ENCODE measurements around the gene PPARD. TPM values are rescaled to one million over a fixed set of nuclear protein-coding genes. Genes with fewer than 3 reads are reported as not detected.
A peak's percentile ranks its signal among the peaks of the same experiment; 100 is the strongest.
"Not testable (repeated sequence)": the region's sequence is repeated elsewhere in the genome, so short reads cannot be mapped to it uniquely, and the experiment has no call there.

Gene PPARD
- total and polyA plus RNA-seq, 7 experiments from 2014 or later: 7.3 to 47.1 (median 30.0) TPM

DNA sequence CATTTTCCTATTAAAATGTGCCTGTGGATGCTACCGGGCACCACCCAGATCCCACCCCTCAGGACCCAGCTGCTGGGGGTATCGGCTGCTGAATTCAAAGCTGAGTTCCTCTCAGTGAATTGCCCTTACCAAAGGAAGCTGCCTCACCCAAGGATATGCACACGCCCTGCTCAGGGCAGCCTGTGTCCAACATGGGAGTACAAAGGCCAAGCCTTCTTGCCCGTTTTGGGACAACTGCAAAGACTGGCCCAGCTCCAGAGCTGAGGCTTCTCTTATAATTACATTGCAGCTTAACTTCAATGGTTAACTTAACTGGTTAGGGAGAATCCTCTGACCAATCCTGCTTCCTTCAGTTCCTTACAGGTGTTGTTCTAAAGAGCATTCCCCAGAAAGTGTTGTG, 89.9 kb downstream of the PPARD start:
- Histone ChIP-seq H3K27me3 (ENCODE audit: control insufficient read depth in 2 of 2, insufficient read depth in 2 of 2, low read length in 2 of 2) (no peaks in the 10 kb centered on the region), H3K36me3 (ENCODE audit: control insufficient read depth in 2 of 3, insufficient read depth in 3 of 3, low read length in 3 of 3) (peaks cover 0 to 15% (median 0%) of the 10 kb centered on the region in 3 experiments), H3K4me1 (ENCODE audit: control insufficient read depth in 2 of 2, insufficient read depth in 2 of 2, low read length in 2 of 2) (no peaks in the 10 kb centered on the region), H3K27ac (ENCODE audit: low read depth, low read length) (no peak overlapping the region), H3K4me3 (ENCODE audit: low read length) (no peak overlapping the region), H3K9me3 (ENCODE audit: control insufficient read depth in 2 of 3, low read length in 3 of 3) (peaks cover 0 to 23% (median 0%) of the 10 kb centered on the region in 3 experiments)
- DNase-seq (no peak), ATAC-seq (no peak)
- H3K27ac Mint-ChIP-seq: no peak overlapping the region
- no peaks in the 10 kb centered on the region for H3K4me1 Mint-ChIP-seq
- POLR2A ChIA-PET: no interaction called here
- H3K4me3 Mint-ChIP-seq: no peak overlapping the region
- H3K9me3 Mint-ChIP-seq: peaks cover 0 to 26% (median 15%) of the 10 kb centered on the region in 11 donors
- no peaks in the 10 kb centered on the region for H3K27me3 Mint-ChIP-seq
- intact Hi-C loops (cut with micrococcal nuclease): no loop called here
- CTCF ChIA-PET: no interaction called here
- H3K36me3 Mint-ChIP-seq: peaks cover 5 to 21% (median 9%) of the 10 kb centered on the region in 5 donors

DNA sequence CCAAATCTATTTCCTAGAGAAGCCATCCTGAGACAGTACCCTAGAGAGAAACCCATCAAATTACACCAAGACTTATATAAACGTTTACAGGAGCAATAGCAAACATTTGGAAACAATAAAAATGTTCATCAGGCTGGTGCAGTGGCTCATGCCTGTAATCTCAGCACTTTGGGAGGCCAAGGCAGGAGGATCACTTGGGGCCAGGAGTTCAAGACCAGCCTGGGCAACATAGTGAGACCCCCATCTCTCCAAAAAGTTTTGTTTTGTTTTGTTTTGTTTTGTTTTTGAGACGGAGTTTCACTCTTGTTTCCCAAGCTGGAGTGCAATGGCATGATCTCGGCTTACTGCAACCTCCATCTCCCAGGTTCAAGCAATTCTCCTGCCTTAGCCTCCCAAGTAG, 90.3 kb downstream of the PPARD start:
- POLR2A ChIA-PET; H3K27ac ChIP-seq (ENCODE audit: low read depth, low read length); H3K27me3 ChIP-seq (ENCODE audit: control insufficient read depth in 2 of 2, insufficient read depth in 2 of 2, low read length in 2 of 2); H3K27ac Mint-ChIP-seq; H3K4me3 Mint-ChIP-seq; DNase-seq; ATAC-seq; H3K4me1 ChIP-seq (ENCODE audit: control insufficient read depth in 2 of 2, insufficient read depth in 2 of 2, low read length in 2 of 2); H3K4me3 ChIP-seq (ENCODE audit: low read length); H3K27me3 Mint-ChIP-seq; CTCF ChIA-PET; H3K4me1 Mint-ChIP-seq; intact Hi-C loops (cut with micrococcal nuclease): not testable (repeated sequence)
- peaks cover 0 to 26% (median 15%) of the 10 kb centered on the region in 11 donors for H3K9me3 Mint-ChIP-seq
- peaks cover 5 to 19% (median 9%) of the 10 kb centered on the region in 5 donors for H3K36me3 Mint-ChIP-seq
- H3K9me3 ChIP-seq (ENCODE audit: control insufficient read depth in 2 of 3, low read length in 3 of 3): peaks cover 0 to 23% (median 0%) of the 10 kb centered on the region in 3 experiments
- peaks cover 0 to 11% (median 0%) of the 10 kb centered on the region in 3 experiments for H3K36me3 ChIP-seq (ENCODE audit: control insufficient read depth in 2 of 3, insufficient read depth in 3 of 3, low read length in 3 of 3)

DNA sequence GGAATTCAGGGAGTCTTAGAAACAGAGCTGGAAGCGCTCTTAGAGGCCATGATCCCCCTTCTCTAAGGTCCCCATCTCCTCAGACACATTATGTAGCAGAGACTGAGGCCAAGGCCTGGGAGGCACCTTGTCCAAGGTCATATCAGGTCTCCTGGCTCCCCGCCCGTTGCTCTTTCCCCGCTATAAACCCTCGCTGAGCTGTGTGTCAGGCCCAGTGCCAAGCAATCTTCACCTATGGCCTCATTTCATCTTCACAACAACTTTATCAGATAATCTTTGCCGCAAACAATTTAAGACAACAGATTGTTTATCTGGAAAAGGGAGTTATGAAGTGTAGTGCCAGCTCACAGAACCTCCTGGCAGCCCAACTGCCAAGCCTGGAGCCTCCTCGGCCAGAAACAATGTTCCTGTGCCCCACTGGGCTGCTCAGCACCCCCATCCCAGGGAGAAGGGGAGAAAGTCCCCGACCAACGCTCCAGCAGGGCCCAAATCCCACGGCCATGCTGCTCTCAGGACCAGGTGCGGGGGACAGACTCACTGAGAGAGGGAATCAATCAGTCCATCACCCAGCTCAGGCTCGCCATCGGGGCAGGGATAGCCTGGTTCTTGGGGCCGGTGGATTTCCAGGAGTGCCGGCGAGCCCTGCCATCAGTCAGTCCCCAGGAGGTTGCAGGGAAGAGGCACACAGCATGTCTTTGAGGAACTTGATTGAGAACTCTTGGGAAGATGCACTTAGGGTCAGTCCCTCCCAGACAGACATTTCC, 92.9 kb downstream of the PPARD start:
- ChIA-PET CTCF (no interaction called here), POLR2A (interaction anchor here (1.6 kb wide), 1 partner anchor 33 kb away, joined by 3 read pairs; the partner anchor contains the start of gene RPL10A)
- no peaks in the 10 kb centered on the region for H3K36me3 ChIP-seq (ENCODE audit: control insufficient read depth in 2 of 3, insufficient read depth in 3 of 3, low read length in 3 of 3)
- H3K27me3 ChIP-seq (ENCODE audit: control insufficient read depth in 2 of 2, insufficient read depth in 2 of 2, low read length in 2 of 2): no peaks in the 10 kb centered on the region
- intact Hi-C loops (cut with micrococcal nuclease): no loop called here
- H3K9me3 Mint-ChIP-seq: peaks cover 0 to 4% (median 0%) of the 10 kb centered on the region in 11 donors
- H3K9me3 ChIP-seq (ENCODE audit: control insufficient read depth in 2 of 3, low read length in 3 of 3): peaks cover 0 to under 1% (median 0%) of the 10 kb centered on the region in 3 experiments
- no peaks in the 10 kb centered on the region for H3K27me3 Mint-ChIP-seq
- H3K4me3 ChIP-seq (ENCODE audit: low read length): no peak overlapping the region
- peak; percentile 6 for ATAC-seq
- no peaks in the 10 kb centered on the region for H3K4me1 Mint-ChIP-seq
- no peaks in the 10 kb centered on the region for H3K4me1 ChIP-seq (ENCODE audit: control insufficient read depth in 2 of 2, insufficient read depth in 2 of 2, low read length in 2 of 2)
- H3K36me3 Mint-ChIP-seq: no peaks in the 10 kb centered on the region
- DNase-seq: no peak
- H3K27ac ChIP-seq (ENCODE audit: low read depth, low read length): no peak overlapping the region
- peak overlapping the region in 1 of 9 donors; percentile 60 for H3K27ac Mint-ChIP-seq
- no peak overlapping the region for H3K4me3 Mint-ChIP-seq

DNA sequence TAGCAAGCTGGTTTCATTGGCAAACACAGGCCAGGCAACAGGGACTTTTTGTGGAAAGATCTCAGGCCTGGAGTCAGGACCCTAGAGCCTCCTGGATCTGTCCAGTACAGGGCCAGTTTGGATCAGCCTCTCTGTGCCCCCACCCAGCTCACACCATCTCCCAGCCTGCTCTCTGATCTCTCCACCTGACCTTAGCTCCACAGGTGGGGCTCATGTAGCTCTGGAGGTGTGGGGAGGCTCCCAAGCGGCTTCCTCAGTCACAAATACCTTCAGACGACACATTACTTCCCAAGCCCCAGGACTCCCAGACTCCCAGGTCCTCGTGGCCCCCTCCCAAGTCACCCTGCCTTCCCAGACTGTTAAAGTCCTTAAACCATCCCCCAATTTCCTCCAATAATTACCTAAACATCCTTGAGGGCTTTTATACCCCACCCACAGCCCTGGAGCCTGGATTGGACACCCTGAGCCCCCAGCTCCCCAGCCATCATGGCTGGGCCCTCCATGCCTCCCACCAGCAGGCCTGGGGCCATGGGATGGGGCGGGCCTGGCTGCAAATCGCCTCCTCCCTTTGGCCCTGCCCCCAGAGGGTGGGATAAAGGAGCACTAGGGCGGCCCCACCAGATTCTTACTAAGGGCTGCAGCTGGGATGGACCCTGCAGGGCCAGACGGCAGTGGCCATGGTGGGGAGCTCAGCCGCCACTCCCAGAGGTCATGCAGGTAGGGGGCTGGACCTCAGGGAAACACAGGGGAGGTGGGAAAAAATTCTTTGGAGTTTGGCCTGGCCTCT, 93.9 kb downstream of the PPARD start:
- intact Hi-C loops (cut with micrococcal nuclease): no loop called here
- Histone ChIP-seq H3K27ac (ENCODE audit: low read depth, low read length) (no peak overlapping the region), H3K27me3 (ENCODE audit: control insufficient read depth in 2 of 2, insufficient read depth in 2 of 2, low read length in 2 of 2) (no peaks in the 10 kb centered on the region), H3K4me3 (ENCODE audit: low read length) (no peak overlapping the region), H3K36me3 (ENCODE audit: control insufficient read depth in 2 of 3, insufficient read depth in 3 of 3, low read length in 3 of 3) (no peaks in the 10 kb centered on the region), H3K9me3 (ENCODE audit: control insufficient read depth in 2 of 3, low read length in 3 of 3) (no peaks in the 10 kb centered on the region), H3K4me1 (ENCODE audit: control insufficient read depth in 2 of 2, insufficient read depth in 2 of 2, low read length in 2 of 2) (no peaks in the 10 kb centered on the region)
- Mint-ChIP-seq H3K27ac (no peak overlapping the region), H3K27me3 (no peaks in the 10 kb centered on the region), H3K4me3 (no peak overlapping the region), H3K9me3 (no peaks in the 10 kb centered on the region), H3K4me1 (no peaks in the 10 kb centered on the region), H3K36me3 (no peaks in the 10 kb centered on the region)
- ATAC-seq (no peak), DNase-seq (no peak)
- ChIA-PET CTCF (no interaction called here), POLR2A (interaction anchor here (1.0 to 1.6 kb wide), 2 partner anchors 32 to 93 kb away, joined by 3 to 4 read pairs; partner anchors contain the start of gene RPL10A)

DNA sequence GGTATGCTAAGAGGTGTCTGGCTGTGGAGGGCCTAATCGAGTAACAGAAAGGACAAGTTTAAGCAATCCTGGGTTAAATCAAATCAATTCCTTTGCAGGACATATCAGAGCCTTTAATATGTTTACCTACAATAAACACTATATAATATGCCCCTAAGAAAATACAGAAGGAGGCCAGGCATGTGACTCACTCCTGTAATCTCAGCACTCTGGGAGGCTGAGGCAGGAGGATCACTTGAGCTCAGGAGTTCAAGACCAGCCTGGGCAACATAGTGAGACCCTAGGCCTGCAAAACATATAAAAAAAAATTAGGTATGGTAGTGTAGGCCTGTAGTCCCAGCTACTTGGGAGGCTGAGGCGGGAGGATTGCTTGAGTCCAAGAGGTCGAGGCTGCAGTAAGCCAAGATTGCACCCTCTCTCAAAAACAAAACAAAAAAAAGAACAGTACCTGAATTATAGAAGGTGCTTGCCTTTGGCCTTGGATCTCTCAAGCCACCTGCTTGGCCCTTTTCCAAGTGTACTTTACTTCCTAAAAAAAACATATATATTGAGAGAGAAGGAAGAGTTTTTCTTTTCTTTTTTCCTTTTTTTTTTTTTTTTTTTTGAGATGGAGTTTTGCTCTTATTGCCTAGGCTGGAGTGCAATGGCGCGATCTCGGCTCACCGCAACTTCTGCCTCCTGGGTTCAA, 96.2 kb downstream of the PPARD start:
- H3K27me3 Mint-ChIP-seq: not testable (repeated sequence)

DNA sequence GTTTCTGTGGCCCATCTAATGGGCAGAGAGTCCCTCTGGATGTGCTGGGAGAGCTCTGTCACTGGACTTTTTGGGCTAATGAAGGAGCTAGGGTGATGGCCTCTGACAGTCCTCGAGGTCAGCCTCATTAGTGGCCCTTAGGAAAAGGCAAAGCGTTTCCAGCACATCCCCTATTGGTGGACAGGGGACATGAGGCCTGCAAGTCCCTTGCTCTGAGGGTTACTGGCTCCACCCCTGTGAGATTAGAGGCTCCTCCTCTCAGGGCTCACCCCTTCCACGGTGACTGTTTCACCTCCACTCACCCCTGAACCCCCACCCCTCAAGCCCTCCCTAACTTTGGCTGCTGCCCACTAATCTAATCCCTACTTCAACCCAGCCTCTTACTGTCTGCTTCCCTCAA, 97.0 kb downstream of the PPARD start:
- Histone ChIP-seq H3K36me3 (ENCODE audit: control insufficient read depth in 2 of 3, insufficient read depth in 3 of 3, low read length in 3 of 3) (no peaks in the 10 kb centered on the region), H3K27me3 (ENCODE audit: control insufficient read depth in 2 of 2, insufficient read depth in 2 of 2, low read length in 2 of 2) (no peaks in the 10 kb centered on the region), H3K27ac (ENCODE audit: low read depth, low read length) (no peak overlapping the region), H3K9me3 (ENCODE audit: control insufficient read depth in 2 of 3, low read length in 3 of 3) (no peaks in the 10 kb centered on the region), H3K4me1 (ENCODE audit: control insufficient read depth in 2 of 2, insufficient read depth in 2 of 2, low read length in 2 of 2) (no peaks in the 10 kb centered on the region), H3K4me3 (ENCODE audit: low read length) (no peak overlapping the region)
- Mint-ChIP-seq H3K9me3 (no peaks in the 10 kb centered on the region), H3K36me3 (no peaks in the 10 kb centered on the region), H3K27ac (peak overlapping the region in 1 of 9 donors; percentile 21), H3K4me1 (no peaks in the 10 kb centered on the region), H3K27me3 (no peaks in the 10 kb centered on the region), H3K4me3 (no peak overlapping the region)
- ATAC-seq: no peak
- ChIA-PET POLR2A (no interaction called here), CTCF (no interaction called here)
- intact Hi-C loops (cut with micrococcal nuclease): no loop called here
- no peak for DNase-seq

More for the DNA sequence above, 96.2 kb downstream of the PPARD start:
- POLR2A ChIA-PET: interaction anchor here (1.2 kb wide), 1 partner anchor 94 kb away, joined by 3 read pairs; no protein-coding TSS in a partner anchor
- H3K9me3 ChIP-seq (ENCODE audit: control insufficient read depth in 2 of 3, low read length in 3 of 3); H3K4me1 Mint-ChIP-seq; DNase-seq; H3K4me3 ChIP-seq (ENCODE audit: low read length); H3K4me1 ChIP-seq (ENCODE audit: control insufficient read depth in 2 of 2, insufficient read depth in 2 of 2, low read length in 2 of 2); H3K9me3 Mint-ChIP-seq; H3K27me3 ChIP-seq (ENCODE audit: control insufficient read depth in 2 of 2, insufficient read depth in 2 of 2, low read length in 2 of 2); CTCF ChIA-PET; ATAC-seq; H3K27ac ChIP-seq (ENCODE audit: low read depth, low read length); intact Hi-C loops (cut with micrococcal nuclease); H3K27ac Mint-ChIP-seq; H3K36me3 Mint-ChIP-seq; H3K36me3 ChIP-seq (ENCODE audit: control insufficient read depth in 2 of 3, insufficient read depth in 3 of 3, low read length in 3 of 3); H3K4me3 Mint-ChIP-seq: not testable (repeated sequence)
